ENCODE results near the gene CBFA2T3. TPM values are rescaled to one million over a fixed set of nuclear protein-coding genes. Genes with fewer than 3 reads are reported as not detected.

The CBFA2T3 gene
- total and polyA plus RNA-seq, 2 donors (not counting 1 experiment from before 2014, with no cell fraction given) = 40.8 to 58.3 TPM

DNA sequence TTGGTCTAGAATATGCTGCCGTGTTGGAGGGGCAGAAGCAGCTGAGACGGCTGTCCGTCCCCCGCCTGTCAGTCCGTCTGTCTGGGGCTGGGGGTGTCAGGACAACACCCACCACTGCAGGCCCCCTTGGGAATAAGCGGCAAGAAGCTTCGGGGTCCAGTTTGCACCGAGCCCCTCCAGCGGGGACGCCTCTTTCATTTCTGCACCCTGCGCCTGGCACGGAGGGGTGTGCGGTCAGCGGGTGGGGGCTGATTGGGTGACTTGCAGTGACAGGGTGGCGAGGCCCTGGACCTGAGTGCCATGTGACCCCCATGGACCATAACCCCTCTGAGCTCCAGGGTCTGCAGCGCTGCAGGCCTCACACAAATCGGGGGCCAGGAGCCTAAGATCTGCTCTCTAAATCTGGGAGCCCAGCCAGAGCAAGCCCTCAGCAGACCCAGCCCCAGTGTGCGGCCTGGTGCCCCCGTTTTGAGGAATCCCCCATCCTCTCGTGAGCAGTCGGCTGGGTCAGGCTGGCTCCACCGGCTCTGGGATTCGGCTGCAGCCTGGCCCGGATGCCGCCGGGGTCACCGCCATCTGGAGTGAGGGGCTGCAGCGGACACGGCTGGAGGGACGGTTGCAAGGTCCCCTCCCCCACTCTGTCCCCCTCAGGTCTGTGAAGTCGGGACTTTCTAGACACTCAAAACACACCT, 8.3 kb downstream of the CBFA2T3 start:
- H3K4me2 ChIP-seq (replicated peaks; ENCODE audit: low read depth, low read length, poor library complexity, severe bottlenecking) = peak overlapping the region; percentile 88
- POLR2A ChIA-PET = interaction anchor here (0.5 to 4.8 kb wide), 11 partner anchors 9 to 223 kb away, joined by 3 to 53 read pairs (median 5); partner anchors contain the start of gene CBFA2T3

More for the DNA sequence above, 8.3 kb downstream of the CBFA2T3 start:
- peak overlapping the region in 4 of 5 experiments; percentile 1 to 53 (median 34) for H3K4me3 ChIP-seq (ENCODE audit: control extremely low read depth in 1 of 5, extremely low read depth in 1 of 5, insufficient read depth in 1 of 5, low read depth in 2 of 5, low read length in 4 of 5)
- DNase-seq = peak; percentile 55
- H3K27me3 ChIP-seq (replicated peaks in 1 of 4; ENCODE audit: control extremely low read depth in 1 of 4, control insufficient read depth in 3 of 4, insufficient read depth in 4 of 4, low read length in 3 of 4) = no peaks in the 10 kb centered on the region
- intact Hi-C loops (cut with micrococcal nuclease) = loop anchor here (1.0 kb wide), 5 partner anchors 10 to 130 kb away; no protein-coding TSS in a partner anchor
- H3K9ac ChIP-seq (ENCODE audit: low read length) = peak overlapping the region; percentile 47
- peaks cover 91% of the 10 kb centered on the region for H3K79me2 ChIP-seq (ENCODE audit: control insufficient read depth, insufficient read depth, low read length)
- peak overlapping the region; percentile 85 for H3K4me3 Mint-ChIP-seq
- TF ChIP-seq, protein P1, sequence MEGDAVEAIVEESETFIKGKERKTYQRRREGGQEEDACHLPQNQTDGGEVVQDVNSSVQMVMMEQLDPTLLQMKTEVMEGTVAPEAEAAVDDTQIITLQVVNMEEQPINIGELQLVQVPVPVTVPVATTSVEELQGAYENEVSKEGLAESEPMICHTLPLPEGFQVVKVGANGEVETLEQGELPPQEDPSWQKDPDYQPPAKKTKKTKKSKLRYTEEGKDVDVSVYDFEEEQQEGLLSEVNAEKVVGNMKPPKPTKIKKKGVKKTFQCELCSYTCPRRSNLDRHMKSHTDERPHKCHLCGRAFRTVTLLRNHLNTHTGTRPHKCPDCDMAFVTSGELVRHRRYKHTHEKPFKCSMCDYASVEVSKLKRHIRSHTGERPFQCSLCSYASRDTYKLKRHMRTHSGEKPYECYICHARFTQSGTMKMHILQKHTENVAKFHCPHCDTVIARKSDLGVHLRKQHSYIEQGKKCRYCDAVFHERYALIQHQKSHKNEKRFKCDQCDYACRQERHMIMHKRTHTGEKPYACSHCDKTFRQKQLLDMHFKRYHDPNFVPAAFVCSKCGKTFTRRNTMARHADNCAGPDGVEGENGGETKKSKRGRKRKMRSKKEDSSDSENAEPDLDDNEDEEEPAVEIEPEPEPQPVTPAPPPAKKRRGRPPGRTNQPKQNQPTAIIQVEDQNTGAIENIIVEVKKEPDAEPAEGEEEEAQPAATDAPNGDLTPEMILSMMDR (IDR thresholded peaks at IDR 0.05) = no peak
- no peak for TF ChIP-seq EZH2 (IDR thresholded peaks at IDR 0.05; ENCODE audit: borderline replicate concordance, insufficient read depth, low read depth, low read length, poor library complexity, severe bottlenecking)
- peak overlapping the region; percentile 94 for H3K27ac Mint-ChIP-seq
- peak overlapping the region; percentile 77 to 91 for H3K27ac ChIP-seq (ENCODE audit: low read length in 2 of 2)
- ATAC-seq (ENCODE audit: low read depth) = no peak
- CTCF ChIA-PET = interaction anchor here (0.8 to 1.8 kb wide), 5 partner anchors 10 to 125 kb away, joined by 3 to 10 read pairs (median 4); partner anchors contain the start of gene ACSF3
- peaks cover 90% of the 10 kb centered on the region for H3K4me1 Mint-ChIP-seq
- H3K36me3 ChIP-seq (replicated peaks in 1 of 2; ENCODE audit: control extremely low read depth in 1 of 2, control insufficient read depth in 1 of 2, extremely low read depth in 1 of 2, insufficient read depth in 2 of 2, low read length in 1 of 2) = peaks cover 0 to 9% of the 10 kb centered on the region in 2 experiments
- peaks cover 41% of the 10 kb centered on the region for H4K20me1 ChIP-seq (ENCODE audit: control insufficient read depth, insufficient read depth, low read length, poor library complexity, severe bottlenecking)
- no peak overlapping the region for H2AFZ ChIP-seq (ENCODE audit: insufficient read depth, low read depth, low read length, poor library complexity, severe bottlenecking)
- H3K9me3 Mint-ChIP-seq (ENCODE audit: insufficient read depth) = no peaks in the 10 kb centered on the region
- peaks cover 0 to 4% (median 0%) of the 10 kb centered on the region in 3 donors for H3K9me3 ChIP-seq (ENCODE audit: control extremely low read depth in 1 of 3, control insufficient read depth in 2 of 3, insufficient read depth in 1 of 3, low read length in 2 of 3)
- no peaks in the 10 kb centered on the region for H3K27me3 Mint-ChIP-seq
- H3K4me1 ChIP-seq (ENCODE audit: control insufficient read depth in 2 of 2, insufficient read depth in 2 of 2, low read length in 2 of 2) = peaks cover 83 to 86% of the 10 kb centered on the region in 2 donors
- WGBS (ENCODE audit: insufficient coverage) = 44% methylated on average over 29 of the region's 31 CpGs

Measured in B cell (primary cell).